GM18858 (cell line): ENCODE measurements around the gene LNX1.

ENCODE experiments used
- ATAC-seq: cut with Tn5 transposase; IDR thresholded peaks from one replicate; pipeline ENCODE4 v1.9.1; 2021; ENCODE audit not compliant: unreplicated experiment

The LNX1 gene

DNA sequence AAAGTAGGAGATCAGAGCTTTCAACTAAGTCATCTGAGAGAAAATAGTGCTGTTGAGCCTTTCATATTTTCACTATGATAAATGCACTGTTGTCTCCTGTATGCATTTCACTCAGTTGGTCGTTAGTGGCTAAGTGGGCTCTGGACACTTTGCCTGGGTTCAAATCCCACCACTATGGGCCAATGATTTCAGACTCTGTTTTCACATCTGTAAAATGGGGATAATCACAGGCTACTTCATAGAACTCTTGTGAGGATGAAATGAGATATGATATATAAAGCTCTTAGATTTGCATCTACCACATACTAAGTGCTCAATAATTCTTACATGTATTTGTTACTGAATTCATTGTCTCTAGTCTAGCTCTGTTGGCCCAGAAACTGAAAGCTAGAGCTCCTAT lies 16.8 kb downstream of the LNX1 start:
- ATAC-seq = no peak

DNA sequence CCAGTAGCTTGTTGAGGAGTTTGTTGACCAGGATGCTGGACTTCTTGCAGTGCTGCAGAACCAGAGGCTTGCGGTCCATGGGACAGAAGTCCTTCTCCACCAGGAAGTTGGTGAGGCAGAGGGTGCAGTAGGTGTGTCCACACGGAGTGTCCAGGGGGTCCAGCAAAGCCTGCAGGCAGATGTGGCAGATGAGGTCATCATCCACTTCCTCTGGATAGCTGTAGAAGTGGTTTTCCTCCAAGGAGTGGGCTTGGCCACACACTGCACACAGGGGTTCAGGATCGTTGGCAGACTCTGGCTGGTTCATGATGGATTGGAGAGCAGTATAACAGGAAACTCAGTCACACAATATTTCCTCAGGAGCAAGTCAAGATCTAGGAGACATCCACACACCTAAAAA lies 17.6 kb downstream of the LNX1 start:
- no peak for ATAC-seq

- ATAC-seq = no peak
Measured at GRCh38 chr4:53572600-53572994, 18.7 kb downstream of the LNX1 start.

DNA sequence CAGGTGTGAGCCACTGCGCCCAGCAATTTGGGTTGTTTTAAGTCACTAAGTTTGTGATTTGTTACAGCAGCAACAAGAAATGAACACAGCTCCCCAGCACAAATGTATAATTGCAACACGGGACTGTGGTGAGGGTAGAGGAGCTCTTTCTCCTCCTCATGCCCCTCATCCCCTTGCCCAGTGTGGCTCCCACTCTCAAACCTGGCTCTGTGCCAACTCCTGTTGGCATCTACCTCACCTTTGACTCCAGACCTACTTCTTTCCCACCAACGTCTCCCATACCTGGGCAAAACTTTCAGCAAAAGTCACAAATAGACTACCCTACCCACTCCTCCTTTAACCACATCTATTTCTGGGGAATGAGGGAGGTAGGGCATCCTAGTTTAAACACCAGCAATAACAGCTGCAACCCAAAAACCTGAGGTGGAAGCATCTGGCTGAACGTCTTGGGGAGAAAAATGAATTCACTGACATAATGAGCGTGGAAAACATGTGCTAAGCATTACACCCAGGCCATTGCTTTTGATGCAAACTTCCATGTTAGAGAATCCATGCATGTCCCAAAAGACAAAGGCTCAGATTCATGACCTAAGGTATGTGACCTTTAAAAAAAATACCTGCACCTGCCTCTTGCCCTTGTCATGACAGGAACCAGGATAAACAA lies 19.2 kb downstream of the LNX1 start:
- ATAC-seq = no peak

DNA sequence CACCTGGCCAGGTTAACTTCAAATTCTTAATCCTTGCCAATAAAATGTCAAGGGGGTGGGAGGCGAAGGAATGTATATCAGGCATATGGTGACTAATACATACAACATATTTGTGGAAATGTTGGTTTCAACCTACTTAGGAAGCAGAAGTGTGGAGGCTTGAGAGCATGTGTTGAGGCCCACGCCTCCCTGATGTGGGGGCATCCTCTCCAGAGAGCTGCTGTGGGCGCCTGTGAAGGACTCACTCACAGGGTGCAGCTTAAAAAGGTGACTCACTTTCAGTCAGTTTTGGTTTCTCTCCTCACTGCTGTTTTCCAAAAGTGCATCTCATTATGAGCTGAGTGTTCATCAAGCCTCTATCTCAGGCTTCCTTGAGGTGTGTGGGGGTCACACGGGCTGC lies 27.5 kb downstream of the LNX1 start:
- peak; percentile 55 for ATAC-seq

GRCh38 chr4:53562409-53562808 lies 28.9 kb downstream of the LNX1 start:
- no peak for ATAC-seq

- ATAC-seq = no peak
Measured at GRCh38 chr4:53559021-53559620, 32.2 kb downstream of the LNX1 start.

- ATAC-seq = no peak
Measured at GRCh38 chr4:53558065-53558801, 33.1 kb downstream of the LNX1 start.

GRCh38 chr4:53557669-53558064 lies 33.6 kb downstream of the LNX1 start:
- no peak for ATAC-seq

DNA sequence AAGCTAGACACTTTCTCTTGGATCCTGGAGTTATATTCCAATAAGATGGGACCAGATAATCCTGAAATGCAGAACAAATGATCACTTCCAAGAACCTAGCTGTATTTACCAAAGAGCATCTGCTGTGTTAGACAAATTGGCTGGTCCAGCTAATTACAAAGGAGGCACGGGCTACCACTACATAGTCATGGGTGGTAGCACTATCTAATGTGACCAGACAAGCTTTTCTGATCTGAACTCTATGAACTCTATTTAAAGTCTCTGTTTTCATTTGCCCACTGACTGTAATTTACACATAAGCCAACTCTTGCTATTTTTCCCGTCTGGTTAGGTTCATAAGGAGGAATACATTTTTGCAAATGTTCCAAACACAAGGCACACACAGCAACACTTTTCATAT lies 34.6 kb downstream of the LNX1 start:
- ATAC-seq = no peak

- no peak for ATAC-seq
Measured at GRCh38 chr4:53553486-53554210, 37.6 kb downstream of the LNX1 start.

- ATAC-seq = no peak
Measured at GRCh38 chr4:53552711-53553110, 38.6 kb downstream of the LNX1 start.

GRCh38 chr4:53551958-53552357 lies 39.3 kb downstream of the LNX1 start:
- no peak for ATAC-seq

DNA sequence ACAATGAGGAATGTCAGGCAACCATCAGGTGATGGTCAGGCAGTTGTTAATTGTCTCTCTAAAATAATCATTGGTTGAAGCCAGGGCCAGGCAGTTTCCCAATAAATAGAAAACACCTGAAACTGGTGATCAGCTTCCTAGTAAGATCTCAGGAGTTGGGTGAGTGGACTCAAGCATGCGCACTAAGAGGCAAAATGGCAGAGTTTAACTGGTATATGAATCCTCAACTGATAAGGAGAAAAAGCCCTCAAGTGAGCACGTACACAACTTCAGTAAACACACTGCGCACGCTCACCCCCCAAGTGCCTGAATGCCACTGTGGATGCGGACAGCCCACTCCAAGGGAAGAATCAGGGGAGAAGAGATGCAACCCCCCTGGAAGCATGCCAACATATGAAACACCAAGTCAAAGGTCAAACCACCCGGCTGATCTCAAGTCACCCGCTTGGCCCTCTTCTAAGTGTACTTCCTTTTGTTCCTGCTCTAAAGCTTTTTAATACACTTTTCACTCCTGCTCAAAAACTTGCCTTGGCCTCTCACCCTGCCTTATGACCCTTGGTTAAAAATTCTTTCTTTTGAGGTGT lies 39.9 kb downstream of the LNX1 start:
- no peak for ATAC-seq

GRCh38 chr4:53548662-53549061 lies 42.6 kb downstream of the LNX1 start:
- ATAC-seq = no peak

GRCh38 chr4:53547983-53548382 lies 43.3 kb downstream of the LNX1 start:
- no peak for ATAC-seq

GRCh38 chr4:53545942-53546581 lies 45.2 kb downstream of the LNX1 start:
- ATAC-seq = no peak

- ATAC-seq = no peak
Measured at GRCh38 chr4:53545273-53545672, 46.0 kb downstream of the LNX1 start.

DNA sequence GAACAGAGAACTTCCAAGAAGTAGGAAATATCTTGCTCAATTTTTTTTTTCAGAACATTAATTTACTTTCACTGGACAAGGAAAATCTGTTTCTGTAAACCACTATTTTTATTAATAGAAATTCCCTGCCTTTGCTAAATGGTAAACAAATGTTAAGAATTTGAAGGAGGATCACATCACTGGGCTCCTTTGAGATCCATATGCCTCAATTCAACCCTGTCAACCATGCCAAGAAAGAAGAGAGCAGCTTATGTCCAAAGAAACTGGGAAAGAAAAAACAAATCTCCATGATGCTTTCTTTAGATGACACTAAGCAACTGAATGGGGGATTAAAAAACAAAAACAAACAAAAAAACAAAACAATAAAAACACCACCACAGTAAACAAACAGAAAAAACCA lies 47.7 kb downstream of the LNX1 start:
- no peak for ATAC-seq

DNA sequence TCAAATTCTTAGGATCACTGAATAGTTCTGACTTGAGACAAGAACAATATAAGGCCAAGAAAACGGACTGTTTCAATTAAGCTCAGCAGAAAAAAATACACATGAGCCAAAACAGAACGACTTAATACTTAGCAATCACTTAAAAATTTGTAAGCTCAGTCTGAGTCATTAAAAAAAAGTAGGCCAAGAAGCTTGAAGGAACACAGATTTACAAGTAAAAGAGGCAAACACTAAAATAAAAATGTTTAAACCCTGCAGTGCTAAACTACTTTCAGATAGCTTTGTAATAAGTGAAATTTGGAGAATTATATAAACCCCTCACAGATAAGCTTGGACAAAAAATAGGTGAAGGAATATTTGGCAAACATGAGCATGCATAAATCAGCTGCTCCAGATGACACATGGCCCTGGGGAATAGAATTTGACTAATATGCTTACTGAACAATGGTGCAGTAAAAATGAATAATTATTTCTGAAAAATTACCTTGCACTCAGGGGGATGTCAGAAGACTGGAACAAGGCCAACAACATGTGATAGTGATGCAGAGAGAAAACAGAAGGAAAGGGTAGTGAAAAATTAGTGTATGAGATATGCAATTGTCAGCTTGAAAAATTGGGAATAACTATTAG lies 49.6 kb downstream of the LNX1 start:
- ATAC-seq = no peak
